IMR-90 (cell line): ENCODE results near the gene GSG1. TPM values are rescaled to one million over a fixed set of nuclear protein-coding genes. Genes with fewer than 3 reads are reported as not detected.

Experiments used
- ATAC-seq: fragments of 200-7000 bp; cut with Tn5 transposase; 2 replicates; pipeline ENCODE4 v1.9.1; 2020; ENCODE audit warnings: low read depth, mild to moderate bottlenecking, moderate library complexity
- BruUV-seq: library from RNA; stranded (reverse); fragments of 400-500 nt; replicated peaks from 2 replicates; lab custom pipeline; 2021; lab: Mats Ljungman, UMichigan
- CTCF ChIA-PET: fragments of 300-600 bp; formaldehyde crosslinking; extraction: SDS; loops from one replicate; lab custom pipeline; 2021; ENCODE audit warnings: antibody characterized with exemption; lab: Yijun Ruan, JAX
- POLR2A ChIA-PET: fragments of 300-600 bp; sonication (Branson Sonifier 250); formaldehyde crosslinking; loops from one replicate; lab custom pipeline; 2022; ENCODE audit warnings: antibody characterized with exemption; ENCODE audit not compliant: unreplicated experiment; lab: Charles Lee
- DNase-seq: peaks from one replicate; pipeline ENCODE4 v3.0.0; 2013
- H2AFZ ChIP-seq: replicated peaks from 2 replicates; pipeline ENCODE3; 2013; ENCODE audit warnings: low read length, mild to moderate bottlenecking; ENCODE audit not compliant: poor library complexity
- H2AK5ac ChIP-seq: 2 replicates; pipeline ENCODE4 v1.6.1; 2013; ENCODE audit warnings: low read depth, low read length, inconsistent platforms
- H2AK9ac ChIP-seq: replicated peaks from 2 replicates; pipeline ENCODE3; 2013; ENCODE audit warnings: mild to moderate bottlenecking, low read depth, low read length, moderate library complexity; ENCODE audit not compliant: poor library complexity
- H2BK120ac ChIP-seq: 2 replicates; pipeline ENCODE4 v1.6.1; 2013; ENCODE audit warnings: low read depth, low read length, inconsistent platforms
- H2BK15ac ChIP-seq: 3 replicates; pipeline ENCODE4 v1.6.1; 2013; ENCODE audit warnings: low read depth, low read length, inconsistent platforms
- H2BK20ac ChIP-seq: 2 replicates; pipeline ENCODE4 v1.6.1; 2013; ENCODE audit warnings: low read depth, mild to moderate bottlenecking, inconsistent platforms, low read length, moderate library complexity
- H2BK5ac ChIP-seq: 2 replicates; pipeline ENCODE4 v1.6.1; 2013; ENCODE audit warnings: mild to moderate bottlenecking, low read depth, low read length, inconsistent platforms; ENCODE audit not compliant: poor library complexity, severe bottlenecking
- H3K14ac ChIP-seq: replicated peaks from 2 replicates; pipeline ENCODE4 v1.6.1; 2013; ENCODE audit warnings: low read depth, low read length, inconsistent platforms
- H3K18ac ChIP-seq: 2 replicates; pipeline ENCODE4 v1.6.1; 2013; ENCODE audit warnings: low read depth, low read length, control low read depth
- H3K23ac ChIP-seq: 2 replicates; pipeline ENCODE4 v1.6.1; 2013; ENCODE audit warnings: low read depth, low read length, inconsistent platforms
- H3K27ac ChIP-seq: 2 replicates; pipeline ENCODE4 v1.5.1; 2013; ENCODE audit warnings: mild to moderate bottlenecking, control low read depth, low read length; ENCODE audit not compliant: insufficient read depth
- H3K27me3 ChIP-seq: 2 replicates; pipeline ENCODE4 v1.6.1; 2013; ENCODE audit warnings: low read length; ENCODE audit not compliant: control insufficient read depth, insufficient read depth
- H3K36me3 ChIP-seq: 2 replicates; pipeline ENCODE4 v1.6.1; 2013; ENCODE audit warnings: low read length, mixed read lengths; ENCODE audit not compliant: control insufficient read depth, insufficient read depth
- H3K4ac ChIP-seq: 2 replicates; pipeline ENCODE4 v1.6.1; 2013; ENCODE audit warnings: low read depth, low read length, inconsistent platforms
- H3K4me1 ChIP-seq: 2 replicates; pipeline ENCODE4 v1.6.1; 2013; ENCODE audit warnings: low read length, mixed read lengths; ENCODE audit not compliant: control insufficient read depth, insufficient read depth
- H3K4me2 ChIP-seq: 2 replicates; pipeline ENCODE4 v1.6.1; 2013; ENCODE audit warnings: low read depth, mild to moderate bottlenecking, control low read depth, low read length, moderate library complexity
- H3K4me3 ChIP-seq: 2 replicates; pipeline ENCODE4 v1.5.1; 2013; ENCODE audit warnings: low read depth, mild to moderate bottlenecking, control low read depth, low read length, moderate library complexity; ENCODE audit not compliant: insufficient read depth
- H3K56ac ChIP-seq: 2 replicates; pipeline ENCODE4 v1.6.1; 2013; ENCODE audit warnings: low read length, inconsistent platforms; ENCODE audit not compliant: insufficient read depth; ENCODE audit errors: extremely low read depth
- H3K79me1 ChIP-seq, 2 experiments: 2 replicates each; pipeline ENCODE4 v1.6.1; 2013; ENCODE audit warnings: low read length in 2 of 2, inconsistent platforms in 1 of 2, low read depth in 1 of 2
- H3K9ac ChIP-seq: 2 replicates; pipeline ENCODE4 v1.6.1; 2013; ENCODE audit warnings: low read depth, low read length, control low read depth
- H3K9me1 ChIP-seq: 2 replicates; pipeline ENCODE4 v1.6.1; 2013; ENCODE audit warnings: low read length, inconsistent platforms; ENCODE audit not compliant: insufficient read depth
- H3K9me3 ChIP-seq: 2 replicates; pipeline ENCODE4 v1.6.1; 2013; ENCODE audit warnings: low read length; ENCODE audit not compliant: control insufficient read depth, insufficient read depth
- H4K20me1 ChIP-seq: 2 replicates; pipeline ENCODE4 v1.6.1; 2013; ENCODE audit warnings: low read length, inconsistent platforms; ENCODE audit not compliant: insufficient read depth
- H4K5ac ChIP-seq: 2 replicates; pipeline ENCODE4 v1.6.1; 2013; ENCODE audit warnings: mild to moderate bottlenecking, low read depth, low read length, control low read depth
- H4K8ac ChIP-seq, 2 experiments: 2 replicates each; pipeline ENCODE4 v1.6.1; 2013; ENCODE audit warnings: low read depth in 2 of 2, low read length in 2 of 2, control low read depth in 1 of 2, inconsistent platforms in 1 of 2
- H4K91ac ChIP-seq: 2 replicates; pipeline ENCODE4 v1.6.1; 2013; ENCODE audit warnings: low read depth, low read length, inconsistent platforms; ENCODE audit not compliant: insufficient read depth
- BHLHE40 ChIP-seq: fragments of 150-350 bp; IDR thresholded peaks from 2 replicates; pipeline ENCODE4 v1.6.1; 2016; ENCODE audit warnings: mild to moderate bottlenecking, low read depth, low read length
- CHD1 ChIP-seq: IDR thresholded peaks from 2 replicates; pipeline ENCODE4 v1.6.1; 2012; ENCODE audit warnings: low read depth, low read length, improper control_type of control experiment
- CTCF ChIP-seq: conservative IDR thresholded peaks from 2 replicates; pipeline ENCODE4 v1.5.1; 2012; ENCODE audit warnings: mild to moderate bottlenecking, low read depth, low read length, improper control_type of control experiment
- MAFK ChIP-seq: IDR thresholded peaks from 2 replicates; pipeline ENCODE4 v1.6.1; 2012; ENCODE audit warnings: low read depth, low read length, improper control_type of control experiment
- MXI1 ChIP-seq: IDR thresholded peaks from 2 replicates; pipeline ENCODE4 v1.6.1; 2012; ENCODE audit warnings: low read depth, mild to moderate bottlenecking, low read length, moderate library complexity, borderline replicate concordance
- POLR2A ChIP-seq: IDR thresholded peaks from 2 replicates; pipeline ENCODE4 v1.6.1; 2012; ENCODE audit warnings: mild to moderate bottlenecking, low read depth, low read length
- RAD21 ChIP-seq: IDR thresholded peaks from 2 replicates; pipeline ENCODE4 v1.6.1; 2012; ENCODE audit warnings: low read length, improper control_type of control experiment
- RFX5 ChIP-seq: IDR thresholded peaks from 2 replicates; pipeline ENCODE4 v1.8.0; 2012; ENCODE audit warnings: low read depth, mild to moderate bottlenecking, low read length, moderate library complexity
- SMC3 ChIP-seq: fragments of 150-350 bp; IDR thresholded peaks from 2 replicates; pipeline ENCODE4 v1.6.1; 2016; ENCODE audit warnings: low read depth, mild to moderate bottlenecking, antibody characterized with exemption, low read length, moderate library complexity
- WGBS, 2 experiments: methylation state at CpG; one replicate each; pipeline versions ENCODE4 v1.1.5 to v1.1.7; 2013; ENCODE audit warnings: missing lambda C conversion rate in 2 of 2; ENCODE audit not compliant: insufficient read length in 1 of 2; ENCODE audit errors: extremely low coverage in 2 of 2; 5-methylcytosine and 5-hydroxymethylcytosine counted together
- dilution Hi-C: fragments of 300-500 bp; cut with HindIII; formaldehyde crosslinking; loops from one replicate; pipeline ENCODE4 v1.14.3; 2018; ENCODE audit warnings: low sequenced_read_pairs; ENCODE audit not compliant: unreplicated experiment
- in situ Hi-C: fragments of 300-500 bp; cut with MboI; formaldehyde crosslinking; loops from 3 replicates; pipeline ENCODE4 v1.14.3; 2019; ENCODE audit warnings: low sequenced_read_pairs, inconsistent platforms, mixed read lengths
- intact Hi-C: fragments of 100-400 bp; cut with micrococcal nuclease; formaldehyde crosslinking; loops from 2 replicates; pipeline ENCODE4 v1.10.0; 2022
- polyA plus RNA-seq, 3 experiments: library from polyadenylated mRNA; depleted of rRNA; stranded (reverse); fragments of >200 nt; gene quantifications; 2 replicates each; pipeline ENCODE4 v1.2.3, GENCODE V29; 2012; ENCODE audit warnings: low replicate concordance in 1 of 3
- total RNA-seq: library from RNA; depleted of rRNA; stranded (reverse); fragments of >200 nt; gene quantifications from 2 replicates; pipeline ENCODE4 v1.2.3, GENCODE V29; 2012

Gene GSG1
- total and polyA plus RNA-seq, 2 of the 4 experiments (the other 2 are of a cell fraction), result 1.8 to 2.9 TPM

GRCh38 chr12:13084898-13085640, 18.4 kb downstream of the GSG1 start:
- Histone ChIP-seq H3K4me3 (no peak overlapping the region), H4K5ac (no peak overlapping the region), H3K18ac (no peak overlapping the region), H3K23ac (no peak overlapping the region), H3K9ac (no peak overlapping the region), H2AK5ac (no peak overlapping the region), H3K9me1 (no peaks in the 10 kb centered on the region), H2BK20ac (no peak overlapping the region), H2BK120ac (no peak overlapping the region), H3K4me1 (no peaks in the 10 kb centered on the region), H3K79me1 (no peaks in the 10 kb centered on the region), H3K56ac (no peak overlapping the region), H3K4me2 (no peak overlapping the region), H2AFZ (no peak overlapping the region), H3K36me3 (peaks cover 3% of the 10 kb centered on the region; the same call in 1 of the 2 replicates), H2AK9ac (no peak overlapping the region), H3K9me3 (no peaks in the 10 kb centered on the region), H3K27ac (no peak overlapping the region), H4K91ac (no peak overlapping the region), H4K20me1 (no peaks in the 10 kb centered on the region), H2BK5ac (no peak overlapping the region), H3K27me3 (no peaks in the 10 kb centered on the region), H4K8ac (no peak overlapping the region), H3K4ac (no peak overlapping the region), H3K14ac (no peak overlapping the region), H2BK15ac (no peak overlapping the region)
- no peak for TF ChIP-seq CHD1
- TF ChIP-seq CTCF, result no peak
- no peak for TF ChIP-seq BHLHE40
- no peak for TF ChIP-seq RFX5
- no peak for TF ChIP-seq POLR2A
- no peak for TF ChIP-seq SMC3
- no peak for TF ChIP-seq MXI1
- TF ChIP-seq MAFK, result no peak
- no peak for TF ChIP-seq RAD21
- intact Hi-C loops, result no loop called here
- ChIA-PET POLR2A (no interaction called here), CTCF (no interaction called here)
- DNase-seq (no peak), ATAC-seq (no peak)
- no TSS peak for BruUV-seq
- dilution Hi-C loops, result no loop called here
- 90% methylated on average over 2 of the region's 11 CpGs; no CpG with 5 or more reads in 1 of the 2 experiments for WGBS, 2 experiments
- in situ Hi-C loops, result no loop called here
